Measurements from ENCODE around the gene PTTG2.

The PTTG2 gene

GRCh38 chr4:37980246-37980645, 20.0 kb downstream of the PTTG2 start:
- peaks cover 7% of the 10 kb centered on the region; the same call in 1 of the 2 replicates for H3F3A ChIP-seq (ENCODE audit: low read depth)
- peaks cover 30% of the 10 kb centered on the region for H3K79me2 ChIP-seq (ENCODE audit: insufficient read depth, low read length)
- H2AFZ ChIP-seq (ENCODE audit: low read length), result no peak overlapping the region
- H3K4me3 ChIP-seq (ENCODE audit: low read length, poor library complexity, severe bottlenecking), result no peak overlapping the region
- H3K36me3 ChIP-seq (ENCODE audit: insufficient read depth, low read length), result no peaks in the 10 kb centered on the region
- H3K9me3 ChIP-seq (ENCODE audit: insufficient read depth, low read depth, low read length), result no peaks in the 10 kb centered on the region
- no peak overlapping the region for H3K4me2 ChIP-seq (ENCODE audit: low read depth, low read length, poor library complexity, severe bottlenecking)
- peaks cover 7% of the 10 kb centered on the region for H4K20me1 ChIP-seq (ENCODE audit: insufficient read depth, low read length, poor library complexity, severe bottlenecking)
- H3K4me1 ChIP-seq (ENCODE audit: insufficient read depth, low read length, poor library complexity, severe bottlenecking), result peaks cover 23% of the 10 kb centered on the region
- TF ChIP-seq EZH2phosphoT487 (IDR thresholded peaks at IDR 0.05; ENCODE audit: borderline replicate concordance) (no peak), CTCF (conservative IDR thresholded peaks at IDR 0.05; ENCODE audit: low read length) (no peak)
- H3K9ac ChIP-seq (ENCODE audit: low read depth, low read length, poor library complexity, severe bottlenecking), result no peak overlapping the region
- no peaks in the 10 kb centered on the region for H3K9me2 ChIP-seq (replicated peaks; ENCODE audit: low read depth, low read length)
- no peaks in the 10 kb centered on the region for H3K27me3 ChIP-seq (ENCODE audit: insufficient read depth, low read length, poor library complexity, severe bottlenecking)

GRCh38 chr4:37981425-37981824, 21.2 kb downstream of the PTTG2 start:
- TF ChIP-seq EZH2phosphoT487 (IDR thresholded peaks at IDR 0.05; ENCODE audit: borderline replicate concordance), result no peak
- no peak for TF ChIP-seq CTCF (conservative IDR thresholded peaks at IDR 0.05; ENCODE audit: low read length)
- no peak overlapping the region for H3K9ac ChIP-seq (ENCODE audit: low read depth, low read length, poor library complexity, severe bottlenecking)
- no peak overlapping the region for H3K4me2 ChIP-seq (ENCODE audit: low read depth, low read length, poor library complexity, severe bottlenecking)
- H3K27me3 ChIP-seq (ENCODE audit: insufficient read depth, low read length, poor library complexity, severe bottlenecking), result no peaks in the 10 kb centered on the region
- H4K20me1 ChIP-seq (ENCODE audit: insufficient read depth, low read length, poor library complexity, severe bottlenecking), result peaks cover 7% of the 10 kb centered on the region
- no peaks in the 10 kb centered on the region for H3K36me3 ChIP-seq (ENCODE audit: insufficient read depth, low read length)
- peaks cover 30% of the 10 kb centered on the region for H3K79me2 ChIP-seq (ENCODE audit: insufficient read depth, low read length)
- H3K4me1 ChIP-seq (ENCODE audit: insufficient read depth, low read length, poor library complexity, severe bottlenecking), result peaks cover 23% of the 10 kb centered on the region
- no peaks in the 10 kb centered on the region for H3K9me3 ChIP-seq (ENCODE audit: insufficient read depth, low read depth, low read length)
- H2AFZ ChIP-seq (ENCODE audit: low read length), result no peak overlapping the region
- H3K4me3 ChIP-seq (ENCODE audit: low read length, poor library complexity, severe bottlenecking), result no peak overlapping the region
- no peaks in the 10 kb centered on the region for H3K9me2 ChIP-seq (replicated peaks; ENCODE audit: low read depth, low read length)
- peaks cover 4% of the 10 kb centered on the region; the same call in 1 of the 2 replicates for H3F3A ChIP-seq (ENCODE audit: low read depth)

- H3K9me2 ChIP-seq (replicated peaks; ENCODE audit: low read depth, low read length), result no peaks in the 10 kb centered on the region
Measured at GRCh38 chr4:37981844-37982720, 21.9 kb downstream of the PTTG2 start.

More at GRCh38 chr4:37981844-37982720, 21.9 kb downstream of the PTTG2 start:
- Histone ChIP-seq H3K9ac (ENCODE audit: low read depth, low read length, poor library complexity, severe bottlenecking) (no peak overlapping the region), H3K27me3 (ENCODE audit: insufficient read depth, low read length, poor library complexity, severe bottlenecking) (no peaks in the 10 kb centered on the region), H2AFZ (ENCODE audit: low read length) (no peak overlapping the region), H3K36me3 (ENCODE audit: insufficient read depth, low read length) (no peaks in the 10 kb centered on the region), H3K4me1 (ENCODE audit: insufficient read depth, low read length, poor library complexity, severe bottlenecking) (peaks cover 19% of the 10 kb centered on the region), H4K20me1 (ENCODE audit: insufficient read depth, low read length, poor library complexity, severe bottlenecking) (peaks cover 7% of the 10 kb centered on the region), H3F3A (ENCODE audit: low read depth) (no peaks in the 10 kb centered on the region), H3K4me2 (ENCODE audit: low read depth, low read length, poor library complexity, severe bottlenecking) (no peak overlapping the region), H3K9me3 (ENCODE audit: insufficient read depth, low read depth, low read length) (no peaks in the 10 kb centered on the region), H3K4me3 (ENCODE audit: low read length, poor library complexity, severe bottlenecking) (no peak overlapping the region), H3K79me2 (ENCODE audit: insufficient read depth, low read length) (peaks cover 30% of the 10 kb centered on the region)
- TF ChIP-seq CTCF (conservative IDR thresholded peaks at IDR 0.05; ENCODE audit: low read length) (no peak), EZH2phosphoT487 (IDR thresholded peaks at IDR 0.05; ENCODE audit: borderline replicate concordance) (no peak)

All from Loucy (cell line).